Omental fat pad (tissue), 4 donors: ENCODE results near the gene KCNT1. TPM values are rescaled to one million over a fixed set of nuclear protein-coding genes. Genes with fewer than 3 reads are reported as not detected.

Experiments used
- ATAC-seq: fragments of 150-250 bp; one replicate; pipeline ENCODE4 v1.9.1; 2016; ENCODE audit warnings: mild to moderate bottlenecking, moderate library complexity; ENCODE audit not compliant: low FRiP score
- DNase-seq: peaks from one replicate; pipeline ENCODE4 v3.0.0-alpha.2; 2019; ENCODE audit warnings: low spot score
- total RNA-seq, 4 donors: library from RNA; depleted of rRNA; stranded (reverse); fragments of >200 nt; gene quantifications; one replicate each; pipeline ENCODE4 v1.1.0, GENCODE V29; 2016
- TF ChIP-seq, protein P1 (sequence below), 3 donors: fragments of 450-650 bp; IDR thresholded peaks; one replicate each; pipeline ENCODE4 v1.5.1; 2016 to 2017; ENCODE audit warnings: antibody characterized with exemption in 3 of 3, mild to moderate bottlenecking in 3 of 3, moderate library complexity in 2 of 3

Gene KCNT1
- total RNA-seq, 4 donors from 2014 or later = 0.24 to 0.95 TPM; not detected in 2

DNA sequence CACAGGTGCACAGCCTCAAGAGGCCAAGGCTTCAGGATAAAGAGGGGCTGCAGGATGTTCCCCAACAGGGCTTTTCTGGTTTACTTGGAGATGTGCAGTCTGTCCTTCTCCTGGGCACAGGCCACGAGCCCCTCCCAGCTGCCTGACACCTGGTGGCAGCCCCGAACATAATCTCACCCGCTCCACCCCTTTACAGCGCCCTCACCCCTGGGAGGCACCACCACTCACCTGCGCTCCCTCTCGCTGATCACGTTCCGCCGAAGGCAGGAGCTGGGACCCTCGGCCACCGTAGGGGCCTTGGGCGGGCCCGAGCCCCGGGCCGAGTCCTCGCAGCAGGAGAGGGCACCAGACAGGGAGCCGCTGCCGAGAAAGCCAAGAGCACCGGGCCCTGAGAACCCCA, 3.2 kb upstream of the KCNT1 start:
- TF ChIP-seq, protein P1, sequence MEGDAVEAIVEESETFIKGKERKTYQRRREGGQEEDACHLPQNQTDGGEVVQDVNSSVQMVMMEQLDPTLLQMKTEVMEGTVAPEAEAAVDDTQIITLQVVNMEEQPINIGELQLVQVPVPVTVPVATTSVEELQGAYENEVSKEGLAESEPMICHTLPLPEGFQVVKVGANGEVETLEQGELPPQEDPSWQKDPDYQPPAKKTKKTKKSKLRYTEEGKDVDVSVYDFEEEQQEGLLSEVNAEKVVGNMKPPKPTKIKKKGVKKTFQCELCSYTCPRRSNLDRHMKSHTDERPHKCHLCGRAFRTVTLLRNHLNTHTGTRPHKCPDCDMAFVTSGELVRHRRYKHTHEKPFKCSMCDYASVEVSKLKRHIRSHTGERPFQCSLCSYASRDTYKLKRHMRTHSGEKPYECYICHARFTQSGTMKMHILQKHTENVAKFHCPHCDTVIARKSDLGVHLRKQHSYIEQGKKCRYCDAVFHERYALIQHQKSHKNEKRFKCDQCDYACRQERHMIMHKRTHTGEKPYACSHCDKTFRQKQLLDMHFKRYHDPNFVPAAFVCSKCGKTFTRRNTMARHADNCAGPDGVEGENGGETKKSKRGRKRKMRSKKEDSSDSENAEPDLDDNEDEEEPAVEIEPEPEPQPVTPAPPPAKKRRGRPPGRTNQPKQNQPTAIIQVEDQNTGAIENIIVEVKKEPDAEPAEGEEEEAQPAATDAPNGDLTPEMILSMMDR (IDR thresholded peaks at IDR 0.05) = no peak
- no peak for ATAC-seq
- no peak for DNase-seq

DNA sequence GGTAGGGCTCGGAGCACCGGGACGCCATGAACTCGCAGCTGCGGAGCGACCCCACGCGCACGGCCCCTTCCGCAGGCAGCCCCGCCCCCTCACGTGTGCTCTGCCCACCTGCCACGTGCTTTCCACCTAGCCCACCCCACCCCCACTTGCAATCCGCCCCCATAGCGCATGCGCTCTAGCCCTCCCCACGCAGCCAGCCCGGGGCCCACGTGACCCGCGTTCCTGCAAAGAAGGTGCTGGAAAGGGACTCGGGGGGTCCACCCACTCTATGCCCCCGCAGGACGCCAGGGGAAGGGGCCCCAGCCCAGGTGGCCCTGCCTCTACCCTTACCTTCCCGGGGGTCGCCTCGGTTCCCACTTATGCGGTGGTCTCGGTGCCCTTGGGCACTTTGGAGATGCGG, 2.5 kb upstream of the KCNT1 start, which contains the start of gene SOHLH1:
SOHLH1 (minus strand) TSS at position 42 of the 400 bp plus-strand sequence; CDS start at position 28, 14 bp downstream.
- ATAC-seq = no peak
- TF ChIP-seq, protein P1 (IDR thresholded peaks at IDR 0.05) = no peak
- no peak for DNase-seq

DNA sequence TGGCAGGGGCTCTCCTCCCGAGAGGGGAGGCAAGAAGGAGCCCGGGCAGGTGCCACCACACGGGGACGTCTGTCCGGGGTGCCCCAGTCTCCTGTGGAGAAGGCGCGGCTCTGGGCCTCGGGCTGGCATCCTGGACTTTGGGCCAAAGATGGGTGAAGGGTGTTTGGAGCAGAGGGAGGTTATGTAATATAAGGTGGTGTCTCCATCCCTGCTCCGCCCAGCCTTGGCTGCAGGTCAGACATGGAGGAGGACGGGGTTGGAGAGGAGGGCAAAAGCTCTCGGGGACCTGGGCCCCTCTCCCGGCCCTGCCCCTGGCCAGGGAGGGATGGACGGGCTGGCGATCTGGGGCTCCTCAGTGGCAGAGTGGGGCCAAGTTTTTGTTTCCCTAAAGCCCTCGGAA, 1.5 kb upstream of the KCNT1 start:
- DNase-seq = no peak
- no peak for ATAC-seq
- TF ChIP-seq, protein P1 (IDR thresholded peaks at IDR 0.05) = no peak

DNA sequence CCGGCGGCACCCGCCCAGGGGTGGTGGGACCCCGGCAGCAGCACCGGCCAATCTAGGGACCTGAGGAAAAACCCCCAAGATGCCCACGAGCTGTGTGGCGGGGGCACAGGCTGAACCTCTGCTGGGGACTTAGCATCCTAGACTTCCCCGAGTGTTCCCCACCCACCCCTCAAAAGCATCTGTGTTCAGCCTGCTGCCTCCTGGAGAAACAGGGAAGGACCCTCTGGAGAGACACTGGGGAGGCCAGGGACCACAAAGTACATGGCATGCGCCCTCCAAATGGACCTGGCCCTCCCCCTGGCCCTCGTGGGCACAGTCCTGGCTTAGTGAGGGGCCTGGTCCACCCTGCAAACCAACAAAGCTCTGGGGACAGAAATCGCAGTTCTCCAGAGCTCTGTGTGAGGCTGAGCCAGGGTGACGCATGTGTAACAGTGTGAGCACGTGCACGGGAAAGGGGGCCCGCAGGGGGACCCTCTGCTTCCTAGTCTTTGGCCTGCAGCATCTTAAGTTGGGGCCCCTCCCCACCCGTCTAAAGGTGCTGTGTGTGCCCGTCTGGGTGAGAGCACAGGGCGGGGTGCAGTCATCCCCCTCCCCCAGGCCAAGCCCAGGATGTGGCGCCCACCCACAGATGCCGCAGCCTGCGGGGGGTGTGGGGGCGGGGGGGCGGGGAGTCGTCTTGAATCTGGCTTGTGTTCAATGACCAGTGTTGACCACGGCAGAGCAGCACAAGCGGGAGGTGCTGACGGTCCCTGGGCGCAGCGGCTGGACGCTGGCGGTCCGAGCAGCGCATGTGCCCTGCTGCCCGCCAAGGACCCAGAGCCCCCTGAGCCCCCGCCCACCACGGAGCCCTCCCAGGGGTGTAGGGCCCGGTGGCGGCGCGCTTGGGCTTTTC, 672 bp upstream of the KCNT1 start:
- no peak for ATAC-seq
- TF ChIP-seq, protein P1 (IDR thresholded peaks at IDR 0.05) = no peak
- no peak for DNase-seq

DNA sequence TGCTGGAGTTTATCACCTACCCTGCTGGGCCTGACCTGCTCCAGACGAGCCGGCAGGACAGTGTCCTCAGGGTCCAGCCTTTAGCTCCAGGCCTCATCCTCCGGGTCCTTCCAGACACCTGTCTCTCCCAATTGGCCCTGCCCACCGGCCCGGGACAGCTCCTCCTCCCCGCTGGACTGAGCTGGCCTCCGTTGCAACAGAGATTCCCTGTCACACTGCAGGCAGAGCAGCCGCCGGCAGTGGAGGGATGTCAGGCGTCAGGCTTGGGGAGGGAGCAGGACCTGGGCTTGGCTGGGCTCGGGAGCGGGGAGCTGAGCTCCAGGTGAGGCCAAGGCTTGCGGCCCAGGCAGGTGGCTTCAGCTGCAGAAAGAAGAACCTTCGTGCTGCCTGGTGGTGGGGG, 1.7 kb downstream of the KCNT1 start:
- no peak for DNase-seq
- no peak for ATAC-seq
- TF ChIP-seq, protein P1 (IDR thresholded peaks at IDR 0.05) = no peak

DNA sequence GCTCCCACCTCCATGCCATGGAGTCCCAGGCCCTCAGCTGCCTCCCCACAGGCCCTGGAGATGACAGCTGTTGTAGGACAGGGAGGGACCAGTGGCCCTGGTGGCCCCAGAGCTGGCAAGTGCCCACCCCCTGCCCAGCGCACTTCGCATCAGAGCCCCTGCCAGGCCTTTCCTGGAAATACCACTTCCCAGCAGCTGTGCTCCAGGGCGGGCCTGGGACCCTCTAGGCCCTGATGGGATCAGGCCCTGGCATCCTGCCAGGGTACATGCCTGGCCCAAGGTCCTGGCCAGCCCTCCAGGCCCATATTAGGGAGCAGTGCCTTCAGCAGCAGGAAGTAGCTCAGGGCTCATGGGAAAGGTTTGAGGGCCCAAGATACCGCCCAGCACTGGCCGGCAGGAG, 2.5 kb downstream of the KCNT1 start:
- DNase-seq (no peak), ATAC-seq (no peak)
- TF ChIP-seq, protein P1 (IDR thresholded peaks at IDR 0.05) = no peak

DNA sequence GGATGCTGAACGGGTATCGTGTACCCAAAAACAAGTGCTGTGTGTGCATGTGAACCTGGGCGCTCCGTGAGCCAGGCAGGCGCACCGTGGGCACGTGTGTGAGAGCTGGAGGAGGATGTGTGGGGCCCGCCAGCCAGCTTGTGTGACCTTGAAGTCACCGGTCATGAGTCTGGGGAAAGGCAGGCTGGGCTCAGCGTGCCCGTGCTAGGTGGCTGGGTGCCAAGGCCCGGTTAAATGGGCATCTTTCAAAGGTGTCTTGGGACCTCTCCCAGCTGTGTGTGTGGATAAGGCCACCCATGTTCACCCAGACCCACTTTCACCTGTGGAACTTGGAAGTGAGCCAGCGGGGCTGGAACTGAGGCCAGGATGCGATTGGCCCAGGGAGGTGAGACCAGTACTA, 3.4 kb downstream of the KCNT1 start:
- DNase-seq (no peak), ATAC-seq (no peak)
- TF ChIP-seq, protein P1 (IDR thresholded peaks at IDR 0.05) = no peak
